K562 (cell line): ENCODE measurements around the gene OXNAD1. TPM values are rescaled to one million over a fixed set of nuclear protein-coding genes. Genes with fewer than 3 reads are reported as not detected.

Experiments used
- ATAC-seq: fragments of 200-7000 bp; cut with Tn5 transposase; 3 replicates; pipeline ENCODE4 v1.9.1; 2020; ENCODE audit warnings: moderate library complexity
- Bru-seq: library from RNA; stranded (reverse); fragments of 400-500 nt; gene quantifications from one replicate; lab custom pipeline; 2021; lab: Mats Ljungman, UMichigan
- BruChase-seq, 2 experiments: library from RNA; stranded (reverse); fragments of 400-500 nt; gene quantifications; one replicate each; lab custom pipeline; 2021; lab: Mats Ljungman, UMichigan
- BruUV-seq: library from RNA; stranded (reverse); fragments of 400-500 nt; replicated peaks from 2 replicates; lab custom pipeline; 2021; lab: Mats Ljungman, UMichigan
- CTCF ChIA-PET: fragments of 300-600 bp; formaldehyde crosslinking; extraction: SDS; loops from one replicate; lab custom pipeline; 2021; ENCODE audit warnings: low intra/inter-chr PET ratio; lab: Yijun Ruan, JAX
- POLR2A ChIA-PET: fragments of 300-600, 350-650 bp; sonication (Branson Sonifier 250); formaldehyde crosslinking; extraction: SDS; loops from one replicate; lab custom pipeline; 2021; ENCODE audit warnings: antibody characterized with exemption, inconsistent platforms; lab: Yijun Ruan, JAX
- DNase-seq, 4 experiments: peaks; one replicate each; pipeline versions ENCODE4 v3.0.0 to v3.0.0-alpha.2; 2011 to 2018; ENCODE audit warnings: low spot score in 3 of 4, mixed read lengths in 3 of 4; ENCODE audit errors: extremely low read depth in 1 of 4
- FAIRE-seq: peaks from 2 replicates; lab custom pipeline; 2011; peaks lifted over from hg19 to GRCh38; lab: Jason Lieb, UNC
- H2AFZ ChIP-seq: 2 replicates; pipeline ENCODE4 v1.6.0; 2011; ENCODE audit warnings: low read depth, low read length, control low read depth, inconsistent platforms
- H3K27ac ChIP-seq: fragments of 200-600 bp; 3 replicates; pipeline ENCODE4 v1.8.0; 2011; ENCODE audit warnings: low read depth, mild to moderate bottlenecking, control low read depth, inconsistent platforms, low read length, moderate library complexity, mixed read lengths; ENCODE audit errors: extremely low read depth
- H3K27me3 ChIP-seq, 2 experiments: fragments of 300-600 bp in 1 of 2; 2 replicates in 1 of 2; 3 replicates in 1 of 2; pipeline versions ENCODE4 v1.6.0 to v1.8.0; 2011; ENCODE audit warnings: inconsistent platforms in 2 of 2, low read length in 2 of 2, mild to moderate bottlenecking in 1 of 2, mixed read lengths in 1 of 2, moderate library complexity in 1 of 2; ENCODE audit not compliant: control insufficient read depth in 2 of 2, insufficient read depth in 2 of 2
- H3K36me3 ChIP-seq: fragments of 300-600 bp; 3 replicates; pipeline ENCODE4 v1.8.0; 2011; ENCODE audit warnings: mild to moderate bottlenecking, low read length, inconsistent platforms; ENCODE audit not compliant: control insufficient read depth, insufficient read depth
- H3K4me1 ChIP-seq, 2 experiments: fragments of 200-600 bp in 1 of 2; replicated peaks in 1 of 2; 2 replicates in 1 of 2; 3 replicates in 1 of 2; pipeline versions ENCODE4 v1.5.1 to v1.8.0; 2011; ENCODE audit warnings: inconsistent platforms in 2 of 2, low read length in 2 of 2, mild to moderate bottlenecking in 1 of 2, mixed read lengths in 1 of 2, moderate library complexity in 1 of 2; ENCODE audit not compliant: control insufficient read depth in 2 of 2, insufficient read depth in 2 of 2
- H3K4me2 ChIP-seq: 2 replicates; pipeline ENCODE4 v1.6.1; 2011; ENCODE audit warnings: low read length, control low read depth, inconsistent platforms, mixed read lengths; ENCODE audit not compliant: insufficient read depth
- H3K4me3 ChIP-seq: fragments of 200-600 bp; sonication (generic), shearing (Covaris generic); 2 replicates; pipeline ENCODE4 v1.5.1; 2016; ENCODE audit warnings: control low read depth, inconsistent platforms
- H3K79me2 ChIP-seq: fragments of 200-600 bp; 3 replicates; pipeline ENCODE4 v1.8.0; 2011; ENCODE audit warnings: low read length, inconsistent platforms; ENCODE audit not compliant: control insufficient read depth, insufficient read depth
- H3K9ac ChIP-seq, 2 experiments: 2 replicates each; pipeline versions ENCODE4 v1.6.0 to v1.6.1; 2011; ENCODE audit warnings: low read depth in 2 of 2, low read length in 2 of 2, control low read depth in 1 of 2, inconsistent platforms in 1 of 2, mild to moderate bottlenecking in 1 of 2, mixed read lengths in 1 of 2; ENCODE audit not compliant: insufficient read depth in 1 of 2
- H3K9me1 ChIP-seq: one replicate; pipeline ENCODE4 v1.6.0; 2011; ENCODE audit warnings: inconsistent platforms, mild to moderate bottlenecking, low read length, moderate library complexity; ENCODE audit not compliant: control insufficient read depth, insufficient read depth
- H3K9me3 ChIP-seq: replicated peaks from 2 replicates; pipeline ENCODE4 v1.5.1; 2011; ENCODE audit warnings: low read depth, low read length, inconsistent platforms; ENCODE audit not compliant: control insufficient read depth, insufficient read depth
- H4K20me1 ChIP-seq: replicated peaks from 2 replicates; pipeline ENCODE4 v1.6.1; 2011; ENCODE audit warnings: low read length, inconsistent platforms, mixed read lengths; ENCODE audit not compliant: control insufficient read depth, insufficient read depth
- KDM5B ChIP-seq: fragments of 200-600 bp; sonication (generic); IDR thresholded peaks from 2 replicates; pipeline ENCODE4 v1.6.1; 2012; ENCODE audit warnings: low read depth, mild to moderate bottlenecking, moderate library complexity, low read length, control low read depth, inconsistent platforms; ENCODE audit not compliant: insufficient replicate concordance
- WGBS: fragments of 100-300 bp; shearing (Covaris generic); methylation state at CpG from one replicate; pipeline ENCODE4 v1.1.6; 2016; ENCODE audit warnings: low coverage, mixed read lengths; ENCODE audit not compliant: insufficient coverage; ENCODE audit errors: missing lambda C conversion rate; 5-methylcytosine and 5-hydroxymethylcytosine counted together
- in situ Hi-C: fragments of 300-500 bp; cut with MboI; formaldehyde crosslinking; loops from 4 replicates; pipeline ENCODE4 v1.15.0; 2018; ENCODE audit warnings: inconsistent platforms, mixed read lengths
- intact Hi-C: fragments of 100-400 bp; cut with micrococcal nuclease; formaldehyde crosslinking; loops from 2 replicates; pipeline ENCODE4 v1.14.2; 2022
- long read RNA-seq, 3 experiments: library from polyadenylated mRNA in 2 of 3; library from RNA in 1 of 3; unstranded in 2 of 3; stranded (forward) in 1 of 3; transcript quantifications; one replicate each; pipeline ENCODE4 v2.0.0, GENCODE V29; 2019 to 2022
- polyA minus RNA-seq, 3 experiments: library from RNA; depleted of rRNA, polyadenylated mRNA; stranded (reverse); fragments of >200 nt; gene quantifications; 2 replicates each; pipeline ENCODE4 v1.2.3, GENCODE V29; 2011
- polyA plus RNA-seq, 8 experiments: library from polyadenylated mRNA; depleted of rRNA in 4 of 8; stranded (reverse) in 5 of 8; unstranded in 3 of 8; fragments of >200 nt; fragmentation: Nextera tagmentation in 2 of 8; fragmentation: Illumina TruSeq in 1 of 8; extraction: Ambion mirVana in 2 of 8; extraction: Trizol in 1 of 8; gene quantifications; 2 replicates each; pipeline versions ENCODE4 v1.2.1 to v1.2.3, GENCODE V29; 2011 to 2014; ENCODE audit warnings: inconsistent platforms in 1 of 8, missing spikeins in 1 of 8
- total RNA-seq, 7 experiments: library from RNA; depleted of rRNA in 6 of 7; stranded (reverse); fragments of >200 nt in 6 of 7; fragmentation: Illumina TruSeq in 2 of 7; extraction: Trizol in 2 of 7; gene quantifications; 2 replicates each; pipeline versions ENCODE4 v1.2.1 to v1.2.3, GENCODE V29; 2011 to 2021; ENCODE audit warnings: low replicate concordance in 1 of 7
- TF ChIP-seq, protein P1 (sequence below): fragments of 200-800 bp; sonication (Bioruptor generic); IDR thresholded peaks from 2 replicates; pipeline ENCODE4 v1.6.1; 2016; ENCODE audit warnings: missing genetic modification characterization, missing compliant biosample characterization
- TF ChIP-seq, protein P2 (sequence below): sonication (generic); formaldehyde crosslinking; IDR thresholded peaks from 2 replicates; pipeline ENCODE4 v1.8.0; 2022; ENCODE audit warnings: mild to moderate bottlenecking, missing genetic modification reagents, borderline replicate concordance

Gene OXNAD1, protein sequence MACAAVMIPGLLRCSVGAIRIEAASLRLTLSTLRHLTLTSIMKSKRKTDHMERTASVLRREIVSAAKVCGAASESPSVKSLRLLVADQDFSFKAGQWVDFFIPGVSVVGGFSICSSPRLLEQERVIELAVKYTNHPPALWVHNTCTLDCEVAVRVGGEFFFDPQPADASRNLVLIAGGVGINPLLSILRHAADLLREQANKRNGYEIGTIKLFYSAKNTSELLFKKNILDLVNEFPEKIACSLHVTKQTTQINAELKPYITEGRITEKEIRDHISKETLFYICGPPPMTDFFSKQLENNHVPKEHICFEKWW
- total RNA-seq (2011; cell fraction: chromatin; rRNA removed; ENCODE audit: low replicate concordance) = 95.1 and 114 TPM in 2 replicates
- total RNA-seq (2011; cell fraction: nucleolus; rRNA removed) = 55.7 and 63.8 TPM in 2 replicates
- total RNA-seq (2011; cell fraction: nucleoplasm; rRNA removed) = 70.1 and 91.8 TPM in 2 replicates
- total RNA-seq (2014; rRNA removed) (41.2 and 41.6 TPM in 2 replicates), total RNA-seq (2014; rRNA removed; fragmentation: Illumina TruSeq; extraction: Trizol) (43.6 and 49.4 TPM in 2 replicates), total RNA-seq (2015; rRNA removed; fragmentation: Illumina TruSeq; extraction: Trizol) (37.7 and 41.1 TPM in 2 replicates), total RNA-seq (2021) (38.9 and 40.9 TPM in 2 replicates), polyA plus RNA-seq (2011; rRNA removed) (35.5 and 44.4 TPM in 2 replicates), polyA plus RNA-seq (2014; fragmentation: Illumina TruSeq; extraction: Trizol) (42.9 and 44.1 TPM in 2 replicates), polyA plus RNA-seq (2014; fragmentation: Nextera tagmentation; extraction: Ambion mirVana) (10 to 100 TPM; 12.8 to 14.5 TPM), polyA plus RNA-seq (2014; rRNA removed) (33.0 and 38.2 TPM in 2 replicates), polyA minus RNA-seq (2011; rRNA and poly(A)+ RNA removed) (63.7 and 64.9 TPM in 2 replicates), Bru-seq, nascent RNA (percentile 89 among the genes with signal in this experiment), BruChase-seq, experiment 1, labeled RNA remaining after a 2-hour chase (percentile 88 among the genes with signal in this experiment), BruChase-seq, experiment 2, labeled RNA remaining after a 6-hour chase (percentile 85 among the genes with signal in this experiment)
- 19.0 and 27.9 TPM in 2 replicates for polyA plus RNA-seq (2011; cell fraction: cytosol; rRNA removed)
- 38.4 and 44.0 TPM in 2 replicates for polyA plus RNA-seq (2011; cell fraction: nucleus; rRNA removed)
- polyA plus RNA-seq (2012) = 25.3 and 33.7 TPM in 2 replicates
- polyA minus RNA-seq (2011; cell fraction: cytosol; rRNA and poly(A)+ RNA removed) = 19.3 and 23.3 TPM in 2 replicates
- polyA minus RNA-seq (2011; cell fraction: nucleus; rRNA and poly(A)+ RNA removed) = 54.3 and 94.4 TPM in 2 replicates
- long read RNA-seq, experiment 1, transcript OXNAD1-209 (9 exons, 3,983 nt) = minor isoform, 21 of 256 reads
- long read RNA-seq, experiment 1, transcript OXNAD1-201 (9 exons, 3,929 nt) = major isoform, 136 of 256 reads
- long read RNA-seq, experiment 1, partial matches to known transcripts = 34 of 256 reads
- long read RNA-seq, experiment 1, other reads (novel, unspliced or antisense) = 61 of 256 reads
- long read RNA-seq, experiment 2, transcript OXNAD1-201 (9 exons, 3,929 nt) = major isoform, 11 of 35 reads
- long read RNA-seq, experiment 2, partial matches to known transcripts = 2 of 35 reads
- long read RNA-seq, experiment 2, other reads (novel, unspliced or antisense) = 15 of 35 reads
- long read RNA-seq, experiment 3, transcript OXNAD1-201 (9 exons, 3,929 nt) = major isoform, 24 of 42 reads
- long read RNA-seq, experiment 3, partial matches to known transcripts = 6 of 42 reads
- long read RNA-seq, experiment 3, other reads (novel, unspliced or antisense) = 8 of 42 reads

DNA sequence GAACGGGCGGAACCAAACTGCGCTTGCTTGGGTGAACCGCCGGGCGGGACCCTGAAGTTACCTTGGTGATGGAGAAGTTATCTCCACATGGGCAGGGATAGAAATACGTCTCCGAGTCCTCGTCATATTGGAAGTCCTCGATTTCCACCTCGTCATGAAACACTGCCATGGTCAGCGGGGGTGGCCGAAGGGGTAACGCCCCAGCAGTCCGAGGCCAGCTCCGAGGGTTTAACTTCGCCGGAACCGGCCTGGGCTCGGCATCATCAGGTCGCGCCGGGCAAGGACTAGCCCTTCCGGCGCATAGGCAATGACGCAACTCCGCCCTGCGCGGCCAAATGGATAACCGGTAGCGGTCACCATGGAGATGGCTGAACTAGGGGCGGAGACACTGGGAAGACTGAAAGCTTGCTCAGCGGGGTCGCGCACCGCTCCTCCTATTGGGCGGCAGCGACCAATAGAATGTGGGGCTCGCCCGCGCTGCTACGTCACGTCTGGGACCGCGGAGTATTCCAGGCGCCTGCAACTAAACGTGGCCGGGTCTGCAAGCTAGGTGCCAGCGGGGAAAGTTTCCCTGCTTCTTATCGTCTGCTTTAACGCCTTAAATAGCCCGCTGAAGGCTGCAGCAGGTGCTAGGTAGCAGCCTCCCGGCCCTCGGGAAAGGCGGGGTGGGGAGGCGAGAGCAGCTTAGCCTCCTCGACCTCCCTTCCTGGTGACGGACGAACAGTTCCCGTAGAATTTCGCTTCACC is at the start of gene OXNAD1, which contains the start of gene DPH3:
Gene OXNAD1, plus strand, starts transcription at position 505 of the 747 bp plus-strand sequence. CDS start 5,741 bp downstream, outside the sequence.
Gene DPH3, minus strand, starts transcription at position 236 of the 747 bp plus-strand sequence. Its CDS starts 67 bp downstream, at position 169.
- Histone ChIP-seq H3K9me1 (no peaks in the 10 kb centered on the region), H3K4me3 (peak within 1 kb of the TSS; percentile 79), H3K4me2 (peak within 1 kb of the TSS; percentile 97), H3K36me3 (peaks cover 50% of the 10 kb centered on the region), H2AFZ (peak within 1 kb of the TSS; percentile 95), H3K4me1 (peaks cover 7 to 10% of the 10 kb centered on the region in 2 experiments; a peak in 4 of 5 replicates), H3K9me3 (no peaks in the 10 kb centered on the region), H3K79me2 (peaks cover 71% of the 10 kb centered on the region), H4K20me1 (0 out of 2 replicates have a peak, but pooled peaks cover 10% of the 10 kb centered on the region), H3K9ac (peak within 1 kb of the TSS; percentile 95 to 99), H3K27ac (peak within 1 kb of the TSS; percentile 87), H3K27me3 (no peaks in the 10 kb centered on the region)
- DNase-seq (peak; percentile 98 to 100 (median 98)), FAIRE-seq (peak; percentile 97), ATAC-seq (peak; percentile 98)
- intact Hi-C loops (loop anchor here (1.0 kb wide), 1 partner anchor 285 kb away; no protein-coding TSS in a partner anchor), in situ Hi-C loops (no loop called here)
- CTCF ChIA-PET = interaction anchor here (0.5 kb wide), 1 partner anchor 1486 kb away, joined by 3 read pairs; no protein-coding TSS in a partner anchor
- POLR2A ChIA-PET = interaction anchor here (0.5 to 2.5 kb wide), 15 partner anchors 8 to 190 kb away, joined by 3 to 11 read pairs (median 4); no protein-coding TSS in a partner anchor
- under 1% methylated on average over 60 of the region's 61 CpGs for WGBS
- BruUV-seq = no TSS peak
- TF ChIP-seq, protein P1, sequence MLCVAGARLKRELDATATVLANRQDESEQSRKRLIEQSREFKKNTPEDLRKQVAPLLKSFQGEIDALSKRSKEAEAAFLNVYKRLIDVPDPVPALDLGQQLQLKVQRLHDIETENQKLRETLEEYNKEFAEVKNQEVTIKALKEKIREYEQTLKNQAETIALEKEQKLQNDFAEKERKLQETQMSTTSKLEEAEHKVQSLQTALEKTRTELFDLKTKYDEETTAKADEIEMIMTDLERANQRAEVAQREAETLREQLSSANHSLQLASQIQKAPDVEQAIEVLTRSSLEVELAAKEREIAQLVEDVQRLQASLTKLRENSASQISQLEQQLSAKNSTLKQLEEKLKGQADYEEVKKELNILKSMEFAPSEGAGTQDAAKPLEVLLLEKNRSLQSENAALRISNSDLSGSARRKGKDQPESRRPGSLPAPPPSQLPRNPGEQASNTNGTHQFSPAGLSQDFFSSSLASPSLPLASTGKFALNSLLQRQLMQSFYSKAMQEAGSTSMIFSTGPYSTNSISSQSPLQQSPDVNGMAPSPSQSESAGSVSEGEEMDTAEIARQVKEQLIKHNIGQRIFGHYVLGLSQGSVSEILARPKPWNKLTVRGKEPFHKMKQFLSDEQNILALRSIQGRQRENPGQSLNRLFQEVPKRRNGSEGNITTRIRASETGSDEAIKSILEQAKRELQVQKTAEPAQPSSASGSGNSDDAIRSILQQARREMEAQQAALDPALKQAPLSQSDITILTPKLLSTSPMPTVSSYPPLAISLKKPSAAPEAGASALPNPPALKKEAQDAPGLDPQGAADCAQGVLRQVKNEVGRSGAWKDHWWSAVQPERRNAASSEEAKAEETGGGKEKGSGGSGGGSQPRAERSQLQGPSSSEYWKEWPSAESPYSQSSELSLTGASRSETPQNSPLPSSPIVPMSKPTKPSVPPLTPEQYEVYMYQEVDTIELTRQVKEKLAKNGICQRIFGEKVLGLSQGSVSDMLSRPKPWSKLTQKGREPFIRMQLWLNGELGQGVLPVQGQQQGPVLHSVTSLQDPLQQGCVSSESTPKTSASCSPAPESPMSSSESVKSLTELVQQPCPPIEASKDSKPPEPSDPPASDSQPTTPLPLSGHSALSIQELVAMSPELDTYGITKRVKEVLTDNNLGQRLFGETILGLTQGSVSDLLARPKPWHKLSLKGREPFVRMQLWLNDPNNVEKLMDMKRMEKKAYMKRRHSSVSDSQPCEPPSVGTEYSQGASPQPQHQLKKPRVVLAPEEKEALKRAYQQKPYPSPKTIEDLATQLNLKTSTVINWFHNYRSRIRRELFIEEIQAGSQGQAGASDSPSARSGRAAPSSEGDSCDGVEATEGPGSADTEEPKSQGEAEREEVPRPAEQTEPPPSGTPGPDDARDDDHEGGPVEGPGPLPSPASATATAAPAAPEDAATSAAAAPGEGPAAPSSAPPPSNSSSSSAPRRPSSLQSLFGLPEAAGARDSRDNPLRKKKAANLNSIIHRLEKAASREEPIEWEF (CRISPR knock-in tag) = no peak
- TF ChIP-seq KDM5B = peak; percentile 92
- TF ChIP-seq, protein P2, sequence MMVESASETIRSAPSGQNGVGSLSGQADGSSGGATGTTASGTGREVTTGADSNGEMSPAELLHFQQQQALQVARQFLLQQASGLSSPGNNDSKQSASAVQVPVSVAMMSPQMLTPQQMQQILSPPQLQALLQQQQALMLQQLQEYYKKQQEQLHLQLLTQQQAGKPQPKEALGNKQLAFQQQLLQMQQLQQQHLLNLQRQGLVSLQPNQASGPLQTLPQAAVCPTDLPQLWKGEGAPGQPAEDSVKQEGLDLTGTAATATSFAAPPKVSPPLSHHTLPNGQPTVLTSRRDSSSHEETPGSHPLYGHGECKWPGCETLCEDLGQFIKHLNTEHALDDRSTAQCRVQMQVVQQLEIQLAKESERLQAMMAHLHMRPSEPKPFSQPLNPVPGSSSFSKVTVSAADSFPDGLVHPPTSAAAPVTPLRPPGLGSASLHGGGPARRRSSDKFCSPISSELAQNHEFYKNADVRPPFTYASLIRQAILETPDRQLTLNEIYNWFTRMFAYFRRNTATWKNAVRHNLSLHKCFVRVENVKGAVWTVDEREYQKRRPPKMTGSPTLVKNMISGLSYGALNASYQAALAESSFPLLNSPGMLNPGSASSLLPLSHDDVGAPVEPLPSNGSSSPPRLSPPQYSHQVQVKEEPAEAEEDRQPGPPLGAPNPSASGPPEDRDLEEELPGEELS (CRISPR knock-in tag) = 0 out of 2 replicates have a peak, but pooled peaks have one; percentile 24
